ENCODE results near the gene ESD. TPM values are rescaled to one million over a fixed set of nuclear protein-coding genes. Genes with fewer than 3 reads are reported as not detected.

ESD gene
- total and polyA plus RNA-seq, 11 donors = 89.7 to 113 (median 103) TPM

- H3K36me3 ChIP-seq = no peaks in the 10 kb centered on the region
- H3K9me3 ChIP-seq = no peaks in the 10 kb centered on the region
- intact Hi-C loops (cut with DNase I) = loop anchor here in 1 of 10 donors (5.0 kb wide), 1 partner anchor 89 kb away; no protein-coding TSS in a partner anchor
- H3K4me3 ChIP-seq = no peak overlapping the region
- TF ChIP-seq CTCF (IDR thresholded peaks at IDR 0.05) (no peak), POLR2A (IDR thresholded peaks at IDR 0.05) (no peak)
- no peak for DNase-seq
- H3K27me3 ChIP-seq = peaks cover 0 to under 1% (median 0%) of the 10 kb centered on the region in 9 donors
- no peak for ATAC-seq
- H3K27ac ChIP-seq = no peak overlapping the region
- 93 to 98% (median 94%) methylated on average over 5 of the region's 5 CpGs for WGBS, 4 donors
- H3K4me1 ChIP-seq = no peaks in the 10 kb centered on the region
Observed at GRCh38 chr13:46803586-46803985, 6.6 kb upstream of the ESD start.

GRCh38 chr13:46801858-46802257 is 4.9 kb upstream of the ESD start:
- ATAC-seq = no peak
- no peaks in the 10 kb centered on the region for H3K27me3 ChIP-seq
- TF ChIP-seq POLR2A (IDR thresholded peaks at IDR 0.05) = no peak
- no peak for TF ChIP-seq CTCF (IDR thresholded peaks at IDR 0.05)
- no peaks in the 10 kb centered on the region for H3K9me3 ChIP-seq
- intact Hi-C loops (cut with DNase I) = loop anchor here in 1 of 10 donors (5.0 kb wide), 1 partner anchor 90 kb away; no protein-coding TSS in a partner anchor
- H3K27ac ChIP-seq = no peak overlapping the region
- DNase-seq = no peak
- 59 to 90% (median 82%) methylated on average over 1 of the region's 1 CpG for WGBS, 4 donors
- no peak overlapping the region for H3K4me3 ChIP-seq
- peaks cover 0 to 11% (median 3%) of the 10 kb centered on the region in 12 donors for H3K4me1 ChIP-seq
- H3K36me3 ChIP-seq = no peaks in the 10 kb centered on the region

- 82 to 90% (median 86%) methylated on average over 4 of the region's 4 CpGs for WGBS, 4 donors
- no peak for ATAC-seq
- no peaks in the 10 kb centered on the region for H3K9me3 ChIP-seq
Observed at GRCh38 chr13:46799139-46799538, 2.2 kb upstream of the ESD start.

More at GRCh38 chr13:46799139-46799538, 2.2 kb upstream of the ESD start:
- Histone ChIP-seq H3K27me3 (no peaks in the 10 kb centered on the region), H3K4me1 (peaks cover 0 to 32% (median 21%) of the 10 kb centered on the region in 12 donors), H3K4me3 (no peak overlapping the region), H3K27ac (no peak overlapping the region), H3K36me3 (no peaks in the 10 kb centered on the region)
- TF ChIP-seq CTCF (IDR thresholded peaks at IDR 0.05) (no peak), POLR2A (IDR thresholded peaks at IDR 0.05) (no peak)
- no peak for DNase-seq
- intact Hi-C loops (cut with DNase I) = no loop called here

All from heart left ventricle (tissue), 16 donors.